HEK293T (cell line): Measurements from ENCODE around the gene C15orf40.

Source experiments
- ARNT ChIP-seq: fragments of 450-650 bp; IDR thresholded peaks from 2 replicates; pipeline ENCODE4 v1.6.1; 2017; ENCODE audit warnings: mild to moderate bottlenecking
- BHLHE40 ChIP-seq: fragments of 450-650 bp; IDR thresholded peaks from 2 replicates; pipeline ENCODE4 v1.6.1; 2016; ENCODE audit warnings: mild to moderate bottlenecking, moderate library complexity, borderline replicate concordance
- CTBP1 ChIP-seq: fragments of 450-650 bp; IDR thresholded peaks from 2 replicates; pipeline ENCODE4 v1.6.1; 2016; ENCODE audit warnings: borderline replicate concordance
- ELF4 ChIP-seq: fragments of 450-650 bp; IDR thresholded peaks from 2 replicates; pipeline ENCODE4 v1.6.1; 2017; ENCODE audit warnings: antibody characterized with exemption
- FOXA1 ChIP-seq: fragments of 450-650 bp; IDR thresholded peaks from 2 replicates; pipeline ENCODE4 v1.6.1; 2016; ENCODE audit warnings: mild to moderate bottlenecking
- FOXK2 ChIP-seq: fragments of 450-650 bp; IDR thresholded peaks from 2 replicates; pipeline ENCODE4 v1.6.1; 2016; ENCODE audit warnings: mild to moderate bottlenecking
- FOXM1 ChIP-seq: fragments of 450-650 bp; IDR thresholded peaks from 2 replicates; pipeline ENCODE4 v1.6.1; 2017; ENCODE audit warnings: mild to moderate bottlenecking, borderline replicate concordance
- HDGF ChIP-seq: fragments of 450-650 bp; IDR thresholded peaks from 2 replicates; pipeline ENCODE4 v1.6.1; 2017; ENCODE audit warnings: antibody characterized with exemption, borderline replicate concordance
- LEF1 ChIP-seq: fragments of 450-650 bp; IDR thresholded peaks from 2 replicates; pipeline ENCODE4 v1.6.1; 2017; ENCODE audit warnings: mild to moderate bottlenecking, borderline replicate concordance
- SP1 ChIP-seq: fragments of 450-650 bp; IDR thresholded peaks from 2 replicates; pipeline ENCODE4 v1.6.1; 2017
- SUZ12 ChIP-seq: fragments of 450-650 bp; IDR thresholded peaks from 2 replicates; pipeline ENCODE4 v1.6.1; 2016; ENCODE audit warnings: mild to moderate bottlenecking
- TARDBP ChIP-seq: fragments of 450-650 bp; IDR thresholded peaks from 2 replicates; pipeline ENCODE4 v1.6.1; 2016
- ZNF384 ChIP-seq: fragments of 450-650 bp; IDR thresholded peaks from 2 replicates; pipeline ENCODE4 v1.6.1; 2016
- TF ChIP-seq, protein P1 (sequence below): fragments of 450-650 bp; IDR thresholded peaks from 2 replicates; pipeline ENCODE4 v1.6.1; 2016

- TF ChIP-seq FOXM1 (no peak), LEF1 (no peak), FOXK2 (no peak), HDGF (no peak), SP1 (no peak), BHLHE40 (no peak), FOXA1 (no peak), ELF4 (no peak), TARDBP (no peak), ZNF384 (no peak), ARNT (no peak), CTBP1 (no peak), SUZ12 (no peak)
- TF ChIP-seq, protein P1, sequence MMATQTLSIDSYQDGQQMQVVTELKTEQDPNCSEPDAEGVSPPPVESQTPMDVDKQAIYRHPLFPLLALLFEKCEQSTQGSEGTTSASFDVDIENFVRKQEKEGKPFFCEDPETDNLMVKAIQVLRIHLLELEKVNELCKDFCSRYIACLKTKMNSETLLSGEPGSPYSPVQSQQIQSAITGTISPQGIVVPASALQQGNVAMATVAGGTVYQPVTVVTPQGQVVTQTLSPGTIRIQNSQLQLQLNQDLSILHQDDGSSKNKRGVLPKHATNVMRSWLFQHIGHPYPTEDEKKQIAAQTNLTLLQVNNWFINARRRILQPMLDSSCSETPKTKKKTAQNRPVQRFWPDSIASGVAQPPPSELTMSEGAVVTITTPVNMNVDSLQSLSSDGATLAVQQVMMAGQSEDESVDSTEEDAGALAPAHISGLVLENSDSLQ: no peak
Observed at GRCh38 chr15:82995938-82996337, 15.5 kb downstream of the C15orf40 start.
